Choroid plexus epithelial cell (primary cell): ENCODE results near the gene CAND1.

ENCODE experiments used
- DNase-seq: peaks from one replicate; pipeline ENCODE4 v3.0.0-alpha.2; 2010; ENCODE audit warnings: low read depth
- H3K4me3 ChIP-seq: 2 replicates; pipeline ENCODE4 v1.5.1; 2011; ENCODE audit warnings: low read depth, mild to moderate bottlenecking, control low read depth, low read length, moderate library complexity
- TF ChIP-seq, protein P1 (sequence below): conservative IDR thresholded peaks from 2 replicates; pipeline ENCODE4 v1.5.1; 2011; ENCODE audit warnings: low read depth, mild to moderate bottlenecking, control low read depth, inconsistent platforms, low read length, moderate library complexity

CAND1 gene

DNA sequence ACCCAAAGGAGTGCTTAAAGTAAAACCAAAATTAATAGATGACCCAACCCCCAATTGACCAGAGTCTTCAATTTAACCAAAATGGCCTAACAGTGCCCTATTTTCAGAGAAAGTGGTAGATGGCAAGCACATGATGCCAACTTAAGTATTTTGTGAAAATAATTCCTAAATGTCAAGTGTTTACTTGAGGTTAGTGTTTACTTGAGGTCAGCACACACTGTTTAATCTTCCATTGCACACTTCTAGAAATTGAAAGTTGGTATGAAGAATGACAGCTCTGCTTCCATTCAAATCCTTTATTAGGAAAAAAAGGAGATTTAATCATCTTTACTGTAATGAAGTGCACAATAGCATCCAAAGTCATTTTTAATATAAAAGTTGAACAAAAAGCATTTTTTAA lies 25.9 kb upstream of the CAND1 start:
- DNase-seq: no peak
- no peak overlapping the region for H3K4me3 ChIP-seq
- TF ChIP-seq, protein P1, sequence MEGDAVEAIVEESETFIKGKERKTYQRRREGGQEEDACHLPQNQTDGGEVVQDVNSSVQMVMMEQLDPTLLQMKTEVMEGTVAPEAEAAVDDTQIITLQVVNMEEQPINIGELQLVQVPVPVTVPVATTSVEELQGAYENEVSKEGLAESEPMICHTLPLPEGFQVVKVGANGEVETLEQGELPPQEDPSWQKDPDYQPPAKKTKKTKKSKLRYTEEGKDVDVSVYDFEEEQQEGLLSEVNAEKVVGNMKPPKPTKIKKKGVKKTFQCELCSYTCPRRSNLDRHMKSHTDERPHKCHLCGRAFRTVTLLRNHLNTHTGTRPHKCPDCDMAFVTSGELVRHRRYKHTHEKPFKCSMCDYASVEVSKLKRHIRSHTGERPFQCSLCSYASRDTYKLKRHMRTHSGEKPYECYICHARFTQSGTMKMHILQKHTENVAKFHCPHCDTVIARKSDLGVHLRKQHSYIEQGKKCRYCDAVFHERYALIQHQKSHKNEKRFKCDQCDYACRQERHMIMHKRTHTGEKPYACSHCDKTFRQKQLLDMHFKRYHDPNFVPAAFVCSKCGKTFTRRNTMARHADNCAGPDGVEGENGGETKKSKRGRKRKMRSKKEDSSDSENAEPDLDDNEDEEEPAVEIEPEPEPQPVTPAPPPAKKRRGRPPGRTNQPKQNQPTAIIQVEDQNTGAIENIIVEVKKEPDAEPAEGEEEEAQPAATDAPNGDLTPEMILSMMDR: no peak

DNA sequence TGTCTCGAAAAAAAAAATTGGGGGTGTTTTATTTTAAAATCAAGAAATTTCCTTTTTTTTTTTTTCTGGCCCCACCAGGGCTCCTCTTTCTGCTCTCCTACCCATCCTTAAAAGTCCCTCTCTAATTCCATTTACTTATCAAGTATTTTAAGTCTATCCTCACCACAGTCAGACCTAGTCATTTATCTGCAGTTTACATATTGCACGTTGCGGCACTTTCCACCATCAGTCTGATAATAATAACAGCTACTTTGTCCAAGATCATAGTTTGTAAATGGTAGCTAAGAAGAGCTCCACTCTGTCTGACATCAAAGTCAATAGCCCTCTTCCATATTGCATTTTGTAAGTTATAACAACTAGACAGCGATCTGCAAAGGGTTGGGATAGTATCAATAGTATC lies 23.6 kb upstream of the CAND1 start:
- DNase-seq: no peak
- H3K4me3 ChIP-seq: no peak overlapping the region
- TF ChIP-seq, protein P1: no peak

DNA sequence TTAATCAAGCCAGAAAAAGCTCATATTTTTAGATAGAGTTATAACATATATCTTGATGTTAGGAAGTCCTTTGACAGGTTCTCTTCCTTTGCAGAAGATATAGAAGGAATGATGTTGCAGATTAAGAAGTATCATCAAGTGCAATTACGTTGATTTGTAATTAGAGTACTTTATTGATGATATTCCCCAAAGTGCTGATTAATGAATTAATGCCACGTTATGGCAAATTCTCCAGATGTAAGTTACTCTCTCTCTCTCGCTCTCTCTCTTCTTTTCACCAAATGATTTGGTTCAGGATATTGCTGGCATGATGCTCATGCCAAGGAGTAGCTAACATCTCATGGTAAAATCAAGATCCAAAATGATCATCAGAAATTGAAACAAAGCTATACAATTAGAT lies 18.1 kb upstream of the CAND1 start:
- TF ChIP-seq, protein P1: no peak
- no peak overlapping the region for H3K4me3 ChIP-seq

DNA sequence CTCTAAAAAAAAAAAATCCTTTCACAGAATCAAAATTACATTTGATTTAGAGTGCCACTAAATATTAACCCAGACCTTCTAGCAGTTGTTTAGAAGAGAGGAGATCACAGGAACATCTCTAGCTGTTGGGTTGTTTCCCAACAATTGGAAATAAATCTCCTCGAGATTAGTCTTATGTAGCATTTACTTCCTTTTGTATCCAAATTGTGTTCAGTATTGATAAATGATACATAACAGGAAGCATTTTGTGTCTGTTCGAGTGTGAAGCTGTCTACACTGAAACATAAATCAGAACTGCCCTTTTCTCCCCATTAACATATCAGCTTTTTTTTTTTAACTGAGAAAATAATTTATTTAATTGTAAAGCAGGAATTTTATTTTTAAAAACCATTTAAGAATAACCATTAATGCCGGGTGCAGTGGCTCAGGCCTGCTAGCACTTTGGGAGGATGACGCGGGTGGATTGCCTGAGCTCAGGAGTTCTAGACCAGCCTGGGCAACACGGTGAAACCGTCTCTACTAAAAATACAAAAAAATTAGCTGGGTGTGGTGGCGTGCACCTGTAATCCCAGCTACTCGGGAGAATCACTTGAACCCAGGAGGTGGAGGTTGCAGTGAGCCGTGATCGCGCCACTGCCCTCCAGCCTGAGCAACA lies 14.7 kb upstream of the CAND1 start:
- no peak for DNase-seq
- H3K4me3 ChIP-seq: no peak overlapping the region
- TF ChIP-seq, protein P1: no peak

More for the DNA sequence above, 18.1 kb upstream of the CAND1 start:
- no peak for DNase-seq

DNA sequence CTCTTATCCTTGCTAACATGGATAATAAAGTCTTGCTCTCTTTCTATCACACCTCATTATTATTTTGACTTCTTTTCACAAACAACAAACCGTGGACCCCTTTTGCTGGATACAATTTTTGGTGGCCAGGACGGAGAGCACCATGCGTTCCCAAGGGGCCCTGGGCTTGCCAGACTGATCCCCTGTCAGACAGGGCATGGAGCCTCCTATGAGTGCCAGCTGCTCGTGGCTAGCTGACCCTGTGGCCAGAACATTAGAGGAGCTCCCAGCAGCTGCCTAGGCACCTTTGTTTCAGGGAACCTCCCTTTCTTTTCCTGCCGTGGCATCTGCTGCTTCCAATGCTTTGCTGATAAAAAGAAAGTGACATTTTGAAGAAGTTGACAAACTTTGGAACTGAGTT lies 12.5 kb upstream of the CAND1 start:
- DNase-seq: no peak
- H3K4me3 ChIP-seq: no peak overlapping the region
- TF ChIP-seq, protein P1: no peak

DNA sequence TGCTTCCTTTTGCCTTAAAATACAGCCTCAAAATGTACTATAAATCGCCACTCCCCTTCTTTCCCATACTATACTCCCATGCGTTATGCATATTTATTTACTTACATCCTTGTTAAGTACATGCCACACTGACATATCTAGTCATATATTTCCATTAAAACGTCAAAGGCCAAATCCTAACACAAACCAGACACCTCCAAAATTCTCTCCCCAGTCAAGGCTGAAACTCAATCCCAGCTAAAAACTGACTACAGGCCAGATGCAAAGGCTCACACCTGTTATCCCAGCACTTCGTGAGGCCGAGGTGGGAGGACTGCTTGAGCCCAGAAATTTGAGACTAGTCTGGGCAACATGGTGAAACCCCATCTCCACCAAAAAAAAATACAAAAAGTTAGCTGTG lies 5.7 kb upstream of the CAND1 start:
- TF ChIP-seq, protein P1: no peak
- no peak for DNase-seq
- H3K4me3 ChIP-seq: no peak overlapping the region

DNA sequence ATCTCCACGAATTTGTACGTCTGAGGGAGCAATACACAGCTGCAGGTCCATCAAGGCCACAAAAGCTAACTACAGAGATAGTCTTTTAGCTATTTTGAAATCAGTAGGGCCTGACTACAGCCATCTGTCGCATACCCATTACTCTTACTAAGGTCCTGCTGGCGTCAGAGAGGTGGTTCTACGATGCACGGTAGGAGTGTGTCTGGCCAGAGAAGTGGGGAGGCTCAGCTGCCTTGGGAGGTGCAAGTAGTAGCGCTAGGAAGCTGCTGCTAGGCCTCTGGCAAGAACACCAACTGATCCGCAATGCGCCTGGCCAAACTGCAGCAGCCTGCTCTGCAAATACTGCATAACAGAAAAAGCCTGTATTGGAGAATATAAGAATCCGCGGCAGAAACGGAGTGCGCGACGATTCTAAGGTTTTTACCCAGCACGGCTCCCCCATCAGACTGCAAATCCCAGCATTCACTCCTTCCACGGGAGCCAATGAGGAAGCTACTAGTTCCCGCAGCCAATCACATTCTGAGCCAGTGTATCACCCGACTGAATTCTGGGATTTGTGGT lies 743 bp upstream of the CAND1 start:
- peak; percentile 100 for DNase-seq
- H3K4me3 ChIP-seq: peak overlapping the region; percentile 91
- TF ChIP-seq, protein P1: no peak
